ENCODE data around the gene UNC93B1. TPM values are rescaled to one million over a fixed set of nuclear protein-coding genes. Genes with fewer than 3 reads are reported as not detected.

UNC93B1 gene
- polyA plus RNA-seq, 2 of the 4 experiments (the other 2 are of a cell fraction), result 49.4 to 51.2 TPM

DNA sequence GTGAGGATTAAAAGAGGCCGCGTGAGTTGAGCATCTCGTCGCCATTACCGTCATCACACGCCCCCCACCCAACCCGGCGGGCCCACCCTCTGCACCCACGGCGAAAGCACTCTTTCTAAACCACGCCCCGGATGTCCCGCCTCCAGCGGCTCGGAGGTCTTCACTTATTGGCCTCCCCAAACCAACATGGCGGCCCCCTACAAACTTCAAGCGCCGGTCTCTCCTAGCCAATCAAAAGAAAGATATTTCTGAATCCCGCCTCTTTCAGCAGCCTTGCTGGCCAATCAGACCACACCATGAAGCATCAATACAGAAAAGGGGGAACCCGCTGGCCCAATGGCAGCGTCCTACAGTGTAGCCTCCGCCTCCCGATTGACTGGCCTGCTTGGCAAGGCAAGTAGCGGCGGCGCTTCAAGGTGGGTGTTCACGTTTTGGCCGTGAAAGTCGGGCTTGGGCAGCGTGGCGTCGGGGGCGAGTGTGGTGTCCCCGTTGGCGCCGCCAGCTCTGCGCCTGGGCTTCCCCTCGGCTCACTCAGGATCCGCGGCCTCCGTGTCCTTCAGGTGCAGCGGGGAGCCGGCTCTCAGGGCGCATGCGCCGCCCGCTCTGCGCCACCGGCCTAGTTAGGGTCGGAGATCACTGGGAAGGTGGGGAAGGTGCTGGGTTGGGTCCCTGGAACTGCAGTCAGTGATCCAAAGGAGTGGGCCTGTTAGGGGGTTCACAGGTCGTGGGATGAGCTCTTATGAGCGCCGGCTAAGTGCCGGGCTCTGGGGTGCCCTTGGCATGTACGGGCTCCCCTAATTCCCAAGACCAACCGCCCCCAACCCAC lies 26.6 kb upstream of the UNC93B1 start, which contains the start of gene NDUFS8 (continued):
- TF ChIP-seq, protein P1, sequence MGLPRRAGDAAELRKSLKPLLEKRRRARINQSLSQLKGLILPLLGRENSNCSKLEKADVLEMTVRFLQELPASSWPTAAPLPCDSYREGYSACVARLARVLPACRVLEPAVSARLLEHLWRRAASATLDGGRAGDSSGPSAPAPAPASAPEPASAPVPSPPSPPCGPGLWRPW (IDR thresholded peaks at IDR 0.05), result no peak
- TF ChIP-seq RAD21 (conservative IDR thresholded peaks at IDR 0.05 in 1 of 2, IDR thresholded peaks at IDR 0.05 in 1 of 2), result no peak
- TF ChIP-seq, protein P2, sequence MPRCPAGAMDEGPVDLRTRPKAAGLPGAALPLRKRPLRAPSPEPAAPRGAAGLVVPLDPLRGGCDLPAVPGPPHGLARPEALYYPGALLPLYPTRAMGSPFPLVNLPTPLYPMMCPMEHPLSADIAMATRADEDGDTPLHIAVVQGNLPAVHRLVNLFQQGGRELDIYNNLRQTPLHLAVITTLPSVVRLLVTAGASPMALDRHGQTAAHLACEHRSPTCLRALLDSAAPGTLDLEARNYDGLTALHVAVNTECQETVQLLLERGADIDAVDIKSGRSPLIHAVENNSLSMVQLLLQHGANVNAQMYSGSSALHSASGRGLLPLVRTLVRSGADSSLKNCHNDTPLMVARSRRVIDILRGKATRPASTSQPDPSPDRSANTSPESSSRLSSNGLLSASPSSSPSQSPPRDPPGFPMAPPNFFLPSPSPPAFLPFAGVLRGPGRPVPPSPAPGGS (IDR thresholded peaks at IDR 0.05), result no peak
- TF ChIP-seq NPAS2 (CRISPR knock-in tag; IDR thresholded peaks at IDR 0.05; ENCODE audit: borderline replicate concordance), result no peak
- TF ChIP-seq FOXS1 (CRISPR knock-in tag; IDR thresholded peaks at IDR 0.05), result no peak
- TF ChIP-seq SMC3 (IDR thresholded peaks at IDR 0.05), result no peak
- TF ChIP-seq MYC (IDR thresholded peaks at IDR 0.05; ENCODE audit: borderline replicate concordance, low read length), result no peak
- TF ChIP-seq ZSCAN20 (CRISPR knock-in tag; IDR thresholded peaks at IDR 0.05), result no peak
- no peak for TF ChIP-seq TP53 (CRISPR knock-in tag; IDR thresholded peaks at IDR 0.05)
- TF ChIP-seq RARB (CRISPR knock-in tag; IDR thresholded peaks at IDR 0.05), result no peak
- TF ChIP-seq MAZ (IDR thresholded peaks at IDR 0.05; ENCODE audit: borderline replicate concordance, low read depth, low read length), result no peak
- no peak for TF ChIP-seq CBX2 (IDR thresholded peaks at IDR 0.05; ENCODE audit: borderline replicate concordance, low read depth)
- TF ChIP-seq, protein P3, sequence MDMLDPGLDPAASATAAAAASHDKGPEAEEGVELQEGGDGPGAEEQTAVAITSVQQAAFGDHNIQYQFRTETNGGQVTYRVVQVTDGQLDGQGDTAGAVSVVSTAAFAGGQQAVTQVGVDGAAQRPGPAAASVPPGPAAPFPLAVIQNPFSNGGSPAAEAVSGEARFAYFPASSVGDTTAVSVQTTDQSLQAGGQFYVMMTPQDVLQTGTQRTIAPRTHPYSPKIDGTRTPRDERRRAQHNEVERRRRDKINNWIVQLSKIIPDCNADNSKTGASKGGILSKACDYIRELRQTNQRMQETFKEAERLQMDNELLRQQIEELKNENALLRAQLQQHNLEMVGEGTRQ (IDR thresholded peaks at IDR 0.05), result no peak
- no peak for TF ChIP-seq CEBPB (IDR thresholded peaks at IDR 0.05)
- TF ChIP-seq, protein P4, sequence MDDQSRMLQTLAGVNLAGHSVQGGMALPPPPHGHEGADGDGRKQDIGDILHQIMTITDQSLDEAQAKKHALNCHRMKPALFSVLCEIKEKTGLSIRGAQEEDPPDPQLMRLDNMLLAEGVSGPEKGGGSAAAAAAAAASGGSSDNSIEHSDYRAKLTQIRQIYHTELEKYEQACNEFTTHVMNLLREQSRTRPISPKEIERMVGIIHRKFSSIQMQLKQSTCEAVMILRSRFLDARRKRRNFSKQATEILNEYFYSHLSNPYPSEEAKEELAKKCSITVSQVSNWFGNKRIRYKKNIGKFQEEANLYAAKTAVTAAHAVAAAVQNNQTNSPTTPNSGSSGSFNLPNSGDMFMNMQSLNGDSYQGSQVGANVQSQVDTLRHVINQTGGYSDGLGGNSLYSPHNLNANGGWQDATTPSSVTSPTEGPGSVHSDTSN (IDR thresholded peaks at IDR 0.05), result no peak
- no peak for TF ChIP-seq JUNB (IDR thresholded peaks at IDR 0.05)
- TF ChIP-seq HDAC2 (IDR thresholded peaks at IDR 0.05), result no peak
- no peak for TF ChIP-seq SREBF2 (IDR thresholded peaks at IDR 0.05)
- TF ChIP-seq FOSB (CRISPR knock-in tag; IDR thresholded peaks at IDR 0.05), result no peak
- TF ChIP-seq RFX5 (IDR thresholded peaks at IDR 0.05), result peak; percentile 73
- TF ChIP-seq, protein P5, sequence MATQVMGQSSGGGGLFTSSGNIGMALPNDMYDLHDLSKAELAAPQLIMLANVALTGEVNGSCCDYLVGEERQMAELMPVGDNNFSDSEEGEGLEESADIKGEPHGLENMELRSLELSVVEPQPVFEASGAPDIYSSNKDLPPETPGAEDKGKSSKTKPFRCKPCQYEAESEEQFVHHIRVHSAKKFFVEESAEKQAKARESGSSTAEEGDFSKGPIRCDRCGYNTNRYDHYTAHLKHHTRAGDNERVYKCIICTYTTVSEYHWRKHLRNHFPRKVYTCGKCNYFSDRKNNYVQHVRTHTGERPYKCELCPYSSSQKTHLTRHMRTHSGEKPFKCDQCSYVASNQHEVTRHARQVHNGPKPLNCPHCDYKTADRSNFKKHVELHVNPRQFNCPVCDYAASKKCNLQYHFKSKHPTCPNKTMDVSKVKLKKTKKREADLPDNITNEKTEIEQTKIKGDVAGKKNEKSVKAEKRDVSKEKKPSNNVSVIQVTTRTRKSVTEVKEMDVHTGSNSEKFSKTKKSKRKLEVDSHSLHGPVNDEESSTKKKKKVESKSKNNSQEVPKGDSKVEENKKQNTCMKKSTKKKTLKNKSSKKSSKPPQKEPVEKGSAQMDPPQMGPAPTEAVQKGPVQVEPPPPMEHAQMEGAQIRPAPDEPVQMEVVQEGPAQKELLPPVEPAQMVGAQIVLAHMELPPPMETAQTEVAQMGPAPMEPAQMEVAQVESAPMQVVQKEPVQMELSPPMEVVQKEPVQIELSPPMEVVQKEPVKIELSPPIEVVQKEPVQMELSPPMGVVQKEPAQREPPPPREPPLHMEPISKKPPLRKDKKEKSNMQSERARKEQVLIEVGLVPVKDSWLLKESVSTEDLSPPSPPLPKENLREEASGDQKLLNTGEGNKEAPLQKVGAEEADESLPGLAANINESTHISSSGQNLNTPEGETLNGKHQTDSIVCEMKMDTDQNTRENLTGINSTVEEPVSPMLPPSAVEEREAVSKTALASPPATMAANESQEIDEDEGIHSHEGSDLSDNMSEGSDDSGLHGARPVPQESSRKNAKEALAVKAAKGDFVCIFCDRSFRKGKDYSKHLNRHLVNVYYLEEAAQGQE (IDR thresholded peaks at IDR 0.05), result no peak

All from A549 (cell line).